Hepatocyte (in vitro differentiated cells): Measurements from ENCODE around the gene ADAMTSL1. TPM values are rescaled to one million over a fixed set of nuclear protein-coding genes. Genes with fewer than 3 reads are reported as not detected.

Experiments
- DNase-seq: peaks from one replicate; pipeline ENCODE4 v3.0.0-alpha.2; 2016; ENCODE audit warnings: low spot score
- H2AFZ ChIP-seq: fragments of 200-600 bp; sonication (generic); 2 replicates; pipeline ENCODE4 v1.6.0; 2016; ENCODE audit warnings: antibody characterized with exemption, mild to moderate bottlenecking
- H3K27ac ChIP-seq: fragments of 200-600 bp; sonication (generic); 2 replicates; pipeline ENCODE4 v1.5.1; 2016; ENCODE audit warnings: mild to moderate bottlenecking
- H3K27me3 ChIP-seq: fragments of 200-600 bp; sonication (generic); 2 replicates; pipeline ENCODE4 v1.6.1; 2016
- H3K36me3 ChIP-seq: fragments of 200-600 bp; sonication (generic); replicated peaks from 2 replicates; pipeline ENCODE4 v1.5.1; 2016; ENCODE audit warnings: low read depth; ENCODE audit not compliant: insufficient read depth
- H3K4me1 ChIP-seq: fragments of 200-600 bp; sonication (generic); 2 replicates; pipeline ENCODE4 v1.5.1; 2016; ENCODE audit warnings: mild to moderate bottlenecking, moderate library complexity; ENCODE audit not compliant: insufficient read depth
- H3K4me2 ChIP-seq: fragments of 200-600 bp; sonication (generic); 2 replicates; pipeline ENCODE4 v1.6.0; 2016
- H3K4me3 ChIP-seq: fragments of 200-600 bp; sonication (generic); 2 replicates; pipeline ENCODE4 v1.5.1; 2016; ENCODE audit warnings: mild to moderate bottlenecking
- H3K79me2 ChIP-seq: fragments of 200-600 bp; sonication (generic); 2 replicates; pipeline ENCODE4 v1.6.0; 2017; ENCODE audit warnings: mild to moderate bottlenecking
- H3K9me2 ChIP-seq: fragments of 200-600 bp; sonication (generic); replicated peaks from 2 replicates; pipeline ENCODE4 v1.6.0; 2017; ENCODE audit warnings: mild to moderate bottlenecking; ENCODE audit not compliant: insufficient read depth
- H3K9me3 ChIP-seq: fragments of 200-600 bp; sonication (generic); 2 replicates; pipeline ENCODE4 v1.5.1; 2016; ENCODE audit warnings: low read depth, mild to moderate bottlenecking
- H4K20me1 ChIP-seq: fragments of 200-600 bp; sonication (generic); 2 replicates; pipeline ENCODE4 v1.6.0; 2016; ENCODE audit warnings: mild to moderate bottlenecking; ENCODE audit not compliant: insufficient read depth, poor library complexity, severe bottlenecking
- EZH2 ChIP-seq: fragments of 200-600 bp; sonication (generic); IDR thresholded peaks from 2 replicates; pipeline ENCODE4 v1.6.1; 2016; ENCODE audit warnings: antibody characterized with exemption, mild to moderate bottlenecking, borderline replicate concordance
- EZH2phosphoT487 ChIP-seq: fragments of 200-600 bp; sonication (generic); IDR thresholded peaks from one replicate; pipeline ENCODE4 v1.6.1; 2018; ENCODE audit warnings: antibody characterized with exemption, mild to moderate bottlenecking, low read depth, moderate library complexity; ENCODE audit not compliant: unreplicated experiment, severe bottlenecking
- WGBS: methylation state at CpG from one replicate; pipeline ENCODE4 v1.1.6; 2016; ENCODE audit warnings: low lambda C conversion rate; ENCODE audit errors: missing lambda C conversion rate; 5-methylcytosine and 5-hydroxymethylcytosine counted together
- polyA plus RNA-seq: library from polyadenylated mRNA; unstranded; fragments of >200 nt; fragmentation: Nextera tagmentation; extraction: Ambion mirVana; gene quantifications from 2 replicates; pipeline ENCODE4 v1.2.1, GENCODE V29; 2016
- total RNA-seq: library from RNA; depleted of rRNA; stranded (reverse); fragments of >200 nt; gene quantifications from 2 replicates; pipeline ENCODE4 v1.2.3, GENCODE V29; 2014
- TF ChIP-seq, protein P1 (sequence below): fragments of 200-600 bp; sonication (generic); IDR thresholded peaks from 2 replicates; pipeline ENCODE4 v1.5.1; 2016; ENCODE audit warnings: antibody characterized with exemption, mild to moderate bottlenecking; ENCODE audit not compliant: poor library complexity

Gene ADAMTSL1
- total and polyA plus RNA-seq, 2 experiments from 2014 or later, result 7.2 to 24.0 TPM

DNA sequence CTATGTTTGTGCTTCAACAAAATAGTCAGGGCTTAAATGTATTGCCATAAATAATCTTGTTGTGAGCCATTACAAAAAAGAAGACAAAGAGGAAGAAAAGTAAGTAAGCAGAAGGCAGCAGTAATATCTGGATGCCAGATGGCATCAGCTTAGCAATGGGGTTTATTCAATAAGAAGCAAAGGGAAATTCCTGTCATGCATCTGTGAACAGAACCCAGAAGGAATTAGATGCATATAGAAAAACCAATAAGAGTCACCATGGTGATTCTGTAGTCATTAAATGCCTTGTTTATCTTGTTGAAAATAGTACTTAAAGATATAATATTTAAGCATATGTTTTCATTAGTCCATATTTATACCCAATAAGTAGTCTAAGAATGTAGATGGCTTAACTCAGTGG, 216.0 kb downstream of the ADAMTSL1 start:
- H3K79me2 ChIP-seq, result no peaks in the 10 kb centered on the region
- H3K4me1 ChIP-seq, result no peaks in the 10 kb centered on the region
- no peak overlapping the region for H2AFZ ChIP-seq
- H3K9me2 ChIP-seq, result no peaks in the 10 kb centered on the region
- TF ChIP-seq EZH2phosphoT487 (no peak), EZH2 (no peak)
- TF ChIP-seq, protein P1, sequence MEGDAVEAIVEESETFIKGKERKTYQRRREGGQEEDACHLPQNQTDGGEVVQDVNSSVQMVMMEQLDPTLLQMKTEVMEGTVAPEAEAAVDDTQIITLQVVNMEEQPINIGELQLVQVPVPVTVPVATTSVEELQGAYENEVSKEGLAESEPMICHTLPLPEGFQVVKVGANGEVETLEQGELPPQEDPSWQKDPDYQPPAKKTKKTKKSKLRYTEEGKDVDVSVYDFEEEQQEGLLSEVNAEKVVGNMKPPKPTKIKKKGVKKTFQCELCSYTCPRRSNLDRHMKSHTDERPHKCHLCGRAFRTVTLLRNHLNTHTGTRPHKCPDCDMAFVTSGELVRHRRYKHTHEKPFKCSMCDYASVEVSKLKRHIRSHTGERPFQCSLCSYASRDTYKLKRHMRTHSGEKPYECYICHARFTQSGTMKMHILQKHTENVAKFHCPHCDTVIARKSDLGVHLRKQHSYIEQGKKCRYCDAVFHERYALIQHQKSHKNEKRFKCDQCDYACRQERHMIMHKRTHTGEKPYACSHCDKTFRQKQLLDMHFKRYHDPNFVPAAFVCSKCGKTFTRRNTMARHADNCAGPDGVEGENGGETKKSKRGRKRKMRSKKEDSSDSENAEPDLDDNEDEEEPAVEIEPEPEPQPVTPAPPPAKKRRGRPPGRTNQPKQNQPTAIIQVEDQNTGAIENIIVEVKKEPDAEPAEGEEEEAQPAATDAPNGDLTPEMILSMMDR, result no peak
- H3K4me3 ChIP-seq, result no peak overlapping the region
- H3K9me3 ChIP-seq, result no peaks in the 10 kb centered on the region
- no peaks in the 10 kb centered on the region for H4K20me1 ChIP-seq
- no peaks in the 10 kb centered on the region for H3K27me3 ChIP-seq
- no peak for DNase-seq
- no peaks in the 10 kb centered on the region for H3K36me3 ChIP-seq
- H3K27ac ChIP-seq, result no peak overlapping the region
- H3K4me2 ChIP-seq, result no peak overlapping the region

DNA sequence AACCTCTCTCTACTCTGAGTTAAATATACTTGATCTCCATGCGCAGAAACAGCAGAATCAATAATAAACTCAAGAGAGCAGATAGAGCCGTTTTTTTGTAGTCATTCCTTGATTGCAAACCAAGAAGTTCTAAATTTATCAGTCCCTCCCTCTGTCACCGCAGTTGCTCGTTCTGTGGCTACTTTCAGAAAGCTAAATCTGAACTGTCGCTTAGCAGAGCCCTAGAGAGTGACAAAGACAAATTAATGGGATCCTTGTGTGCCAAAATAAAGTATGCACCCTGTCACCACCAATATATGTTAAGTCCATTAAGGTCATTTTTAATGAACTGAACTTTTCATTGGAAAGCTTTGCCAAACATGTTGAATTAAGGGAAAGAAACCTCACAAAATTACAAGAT, 218.3 kb downstream of the ADAMTSL1 start:
- Histone ChIP-seq H3K9me3 (no peaks in the 10 kb centered on the region), H3K27me3 (no peaks in the 10 kb centered on the region), H4K20me1 (no peaks in the 10 kb centered on the region), H3K79me2 (no peaks in the 10 kb centered on the region), H3K9me2 (no peaks in the 10 kb centered on the region), H3K4me3 (no peak overlapping the region), H3K4me1 (no peaks in the 10 kb centered on the region), H2AFZ (no peak overlapping the region), H3K4me2 (no peak overlapping the region), H3K36me3 (no peaks in the 10 kb centered on the region), H3K27ac (no peak overlapping the region)
- DNase-seq, result no peak
- 74% methylated on average over 5 of the region's 5 CpGs for WGBS
- TF ChIP-seq EZH2phosphoT487 (no peak), EZH2 (no peak)
- TF ChIP-seq, protein P1, result no peak

DNA sequence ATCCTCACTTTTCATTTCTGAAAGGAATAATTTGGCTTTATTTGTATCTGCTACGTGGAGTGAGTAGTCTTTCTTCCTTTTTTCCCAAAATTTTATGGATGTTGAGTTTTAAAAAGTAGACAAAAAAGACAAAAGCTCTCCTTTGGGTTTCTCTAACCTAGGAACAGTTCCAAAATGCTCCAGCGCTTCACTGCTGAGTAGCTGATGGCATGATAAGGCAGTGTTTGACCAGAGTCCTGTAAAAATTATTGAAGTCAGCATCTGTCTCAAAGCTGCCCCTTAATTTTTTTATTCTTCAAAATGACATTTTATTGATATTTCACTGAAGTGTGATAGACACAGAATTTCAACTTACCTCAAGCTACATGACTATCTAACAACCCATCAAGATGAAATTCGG, 219.0 kb downstream of the ADAMTSL1 start:
- H3K4me2 ChIP-seq, result no peak overlapping the region
- H4K20me1 ChIP-seq, result no peaks in the 10 kb centered on the region
- WGBS, result 89% methylated on average over 3 of the region's 3 CpGs
- H3K4me1 ChIP-seq, result no peaks in the 10 kb centered on the region
- H3K36me3 ChIP-seq, result no peaks in the 10 kb centered on the region
- H3K9me3 ChIP-seq, result no peaks in the 10 kb centered on the region
- no peaks in the 10 kb centered on the region for H3K79me2 ChIP-seq
- H3K9me2 ChIP-seq, result no peaks in the 10 kb centered on the region
- no peak overlapping the region for H2AFZ ChIP-seq
- DNase-seq, result no peak
- no peak for TF ChIP-seq EZH2
- no peak for TF ChIP-seq EZH2phosphoT487
- TF ChIP-seq, protein P1, result no peak
- H3K4me3 ChIP-seq, result no peak overlapping the region
- H3K27me3 ChIP-seq, result no peaks in the 10 kb centered on the region
- no peak overlapping the region for H3K27ac ChIP-seq

DNA sequence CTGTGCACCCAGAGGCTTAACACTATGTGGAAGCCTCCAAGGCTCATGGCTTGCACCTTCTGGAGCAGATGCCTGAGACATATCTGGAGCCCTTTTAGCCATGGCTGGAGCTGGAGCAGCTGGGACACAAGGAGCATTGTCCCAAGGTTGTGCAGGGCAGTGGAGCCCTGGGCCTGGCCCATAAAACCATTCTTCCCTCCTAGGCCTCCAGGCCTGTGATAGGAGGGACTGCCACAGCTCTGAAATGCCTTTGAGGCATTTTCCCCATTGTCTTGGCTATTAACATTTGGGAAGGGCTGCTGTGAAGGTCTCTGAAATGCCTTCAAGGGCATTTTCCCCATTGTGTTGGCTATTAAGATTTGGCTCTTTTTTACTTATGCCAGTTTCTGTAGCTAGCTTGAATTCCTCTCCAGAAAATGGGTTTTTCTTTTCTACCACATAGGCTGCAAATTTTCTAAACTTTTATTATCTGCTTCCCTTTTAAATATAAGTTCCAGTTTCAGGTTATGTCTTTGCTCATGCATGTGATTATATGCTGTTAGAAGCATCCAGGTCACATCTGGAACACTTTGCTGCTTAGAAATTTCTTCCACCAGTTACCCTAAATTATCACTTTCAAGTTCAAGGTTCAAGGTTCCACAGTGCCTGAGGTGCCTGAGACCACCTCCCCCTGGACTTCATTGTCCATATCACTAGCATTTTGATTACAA, 221.2 kb downstream of the ADAMTSL1 start:
- Histone ChIP-seq H3K79me2 (no peaks in the 10 kb centered on the region), H3K4me3 (no peak overlapping the region), H3K27ac (no peak overlapping the region), H3K27me3 (no peaks in the 10 kb centered on the region), H3K4me1 (no peaks in the 10 kb centered on the region), H3K4me2 (no peak overlapping the region), H2AFZ (no peak overlapping the region), H3K9me2 (no peaks in the 10 kb centered on the region), H3K36me3 (no peaks in the 10 kb centered on the region), H4K20me1 (no peaks in the 10 kb centered on the region), H3K9me3 (no peaks in the 10 kb centered on the region)
- TF ChIP-seq, protein P1, result no peak
- no peak for TF ChIP-seq EZH2phosphoT487
- no peak for DNase-seq
